HFFc6 (cell line): ENCODE measurements around the gene YIPF2. TPM values are rescaled to one million over a fixed set of nuclear protein-coding genes. Genes with fewer than 3 reads are reported as not detected.
"Not testable (repeated sequence)": the region's sequence is repeated elsewhere in the genome, so short reads cannot be mapped to it uniquely, and the experiment has no call there.

Experiments used
- DNase-seq: peaks from one replicate; pipeline ENCODE4 v3.0.0-alpha.2; 2018
- H3K27ac Mint-ChIP-seq: 2 replicates; pipeline ENCODE4 v1.8.0; 2020; ENCODE audit warnings: mild to moderate bottlenecking, mixed read lengths
- H3K27me3 Mint-ChIP-seq: 2 replicates; pipeline ENCODE4 v1.8.0; 2021; ENCODE audit warnings: mild to moderate bottlenecking, moderate library complexity, mixed read lengths; ENCODE audit not compliant: insufficient read depth
- H3K36me3 Mint-ChIP-seq: 2 replicates; pipeline ENCODE4 v1.8.0; 2021; ENCODE audit warnings: low read depth, mixed read lengths
- H3K4me1 Mint-ChIP-seq: 2 replicates; pipeline ENCODE4 v1.8.0; 2020; ENCODE audit warnings: low read depth, mixed read lengths
- H3K4me3 Mint-ChIP-seq: 2 replicates; pipeline ENCODE4 v1.8.0; 2020; ENCODE audit warnings: mild to moderate bottlenecking, moderate library complexity, mixed read lengths
- H3K9me3 Mint-ChIP-seq: 2 replicates; pipeline ENCODE4 v1.8.0; 2020; ENCODE audit warnings: mild to moderate bottlenecking, mixed read lengths
- CTCF ChIP-seq: fragments of 200-600 bp; sonication (generic); IDR thresholded peaks from 2 replicates; pipeline ENCODE4 v1.5.0; 2021; ENCODE audit warnings: antibody characterized with exemption, mild to moderate bottlenecking
- total RNA-seq, 6 experiments: library from RNA; stranded (reverse); fragmentation: NEBNext Ultra II Directional; extraction: Animal tissue kit (Norgen Biotek cat#: 25700); gene quantifications; 2 replicates in 1 of 6; 3 replicates in 5 of 6; pipeline ENCODE4 v1.2.3, GENCODE V29; 2021

YIPF2 gene
- total RNA-seq, 6 experiments from 2014 or later, result 78.7 to 105 (median 83.3) TPM

- no peak for DNase-seq
- TF ChIP-seq CTCF, result no peak
- no peaks in the 10 kb centered on the region; the same call in 1 of the 2 replicates for H3K27me3 Mint-ChIP-seq
- H3K4me1 Mint-ChIP-seq, result peaks cover 7% of the 10 kb centered on the region
- no peak overlapping the region for H3K4me3 Mint-ChIP-seq
- no peaks in the 10 kb centered on the region for H3K9me3 Mint-ChIP-seq
- no peak overlapping the region for H3K27ac Mint-ChIP-seq
- no peaks in the 10 kb centered on the region for H3K36me3 Mint-ChIP-seq
These were observed 24.4 kb upstream of the YIPF2 start for GRCh38 chr19:10952809-10953208.

- Mint-ChIP-seq H3K4me1 (peaks cover 14% of the 10 kb centered on the region), H3K27ac (peak overlapping the region; percentile 46; the same call in 1 of the 2 replicates), H3K9me3 (no peaks in the 10 kb centered on the region), H3K36me3 (no peaks in the 10 kb centered on the region), H3K4me3 (no peak overlapping the region), H3K27me3 (no peaks in the 10 kb centered on the region)
- no peak for TF ChIP-seq CTCF
- DNase-seq, result no peak
These were observed 18.7 kb upstream of the YIPF2 start for GRCh38 chr19:10946958-10947657.

GRCh38 chr19:10945264-10945663 lies 16.8 kb upstream of the YIPF2 start:
- Mint-ChIP-seq H3K4me1 (peaks cover 17% of the 10 kb centered on the region), H3K4me3 (no peak overlapping the region), H3K9me3 (no peaks in the 10 kb centered on the region), H3K27ac (no peak overlapping the region), H3K27me3 (no peaks in the 10 kb centered on the region), H3K36me3 (no peaks in the 10 kb centered on the region)
- DNase-seq, result no peak
- TF ChIP-seq CTCF, result no peak

- not testable (repeated sequence) for H3K27ac Mint-ChIP-seq, H3K4me3 Mint-ChIP-seq, H3K36me3 Mint-ChIP-seq, H3K9me3 Mint-ChIP-seq, DNase-seq, H3K27me3 Mint-ChIP-seq
- peaks cover 23% of the 10 kb centered on the region for H3K4me1 Mint-ChIP-seq
These were observed 15.0 kb upstream of the YIPF2 start for GRCh38 chr19:10943412-10943811.

GRCh38 chr19:10941649-10942048 lies 13.2 kb upstream of the YIPF2 start:
- not testable (repeated sequence) for H3K36me3 Mint-ChIP-seq, H3K9me3 Mint-ChIP-seq, H3K4me3 Mint-ChIP-seq, H3K27me3 Mint-ChIP-seq, H3K27ac Mint-ChIP-seq, DNase-seq
- peaks cover 17% of the 10 kb centered on the region for H3K4me1 Mint-ChIP-seq

- H3K4me1 Mint-ChIP-seq, result peaks cover 6% of the 10 kb centered on the region
- H3K9me3 Mint-ChIP-seq, result no peaks in the 10 kb centered on the region
- H3K4me3 Mint-ChIP-seq, result no peak overlapping the region
- H3K36me3 Mint-ChIP-seq, result no peaks in the 10 kb centered on the region
- peak; percentile 65 for DNase-seq
- peak; percentile 81 for TF ChIP-seq CTCF
- no peaks in the 10 kb centered on the region; the same call in 1 of the 2 replicates for H3K27me3 Mint-ChIP-seq
- no peak overlapping the region for H3K27ac Mint-ChIP-seq
These were observed 8.2 kb upstream of the YIPF2 start for GRCh38 chr19:10936661-10937084.
